ENCODE measurements around the gene UMPS.

- TF ChIP-seq CTCF (IDR thresholded peaks at IDR 0.05) (no peak), POLR2AphosphoS5 (IDR thresholded peaks at IDR 0.05; ENCODE audit: low read depth, low read length) (no peak), REST (IDR thresholded peaks at IDR 0.05; ENCODE audit: insufficient read depth in 1 of 2, low read depth in 2 of 2, low read length in 1 of 2) (no peak), TCF7L2 (IDR thresholded peaks at IDR 0.05; ENCODE audit: low read depth, low read length) (no peak)
Measured at GRCh38 chr3:124705552-124705951, 24.7 kb upstream of the UMPS start.
